Stimulated activated CD4-positive, alpha-beta T cell treated with anti-CD3 and anti-CD28 coated beads, TNF-alpha, amount 100 ng/mL, for 1 hour (primary cell): Measurements from ENCODE around the gene DCLK1.
"Not testable (repeated sequence)": the region's sequence is repeated elsewhere in the genome, so short reads cannot be mapped to it uniquely, and the experiment has no call there.

Experiments used
- DNase-seq, 3 donors: peaks; one replicate each; pipeline ENCODE4 v3.0.0-alpha.2; 2020; ENCODE audit warnings: low read depth in 3 of 3, low spot score in 1 of 3

DCLK1 gene

DNA sequence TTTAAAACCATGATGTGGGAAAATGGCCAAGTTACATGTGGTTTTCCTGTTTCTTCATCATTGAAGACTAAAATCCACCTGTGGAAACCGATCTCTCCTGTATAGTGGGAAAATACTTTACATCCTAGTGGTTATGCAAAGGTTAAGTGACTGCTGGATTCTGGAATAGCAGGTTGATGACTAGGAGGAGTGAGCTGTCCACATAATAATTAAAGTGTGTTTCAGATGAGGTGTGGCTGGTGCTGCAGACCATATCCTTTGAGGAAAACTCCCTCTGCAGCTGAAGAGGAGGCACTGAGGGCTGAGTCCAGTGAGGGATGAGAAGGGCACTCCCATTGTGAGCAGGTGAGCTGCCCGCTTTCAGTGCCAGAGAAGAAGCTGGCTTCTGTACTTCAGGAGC, 43.2 kb downstream of the DCLK1 start:
- no peak for DNase-seq

DNA sequence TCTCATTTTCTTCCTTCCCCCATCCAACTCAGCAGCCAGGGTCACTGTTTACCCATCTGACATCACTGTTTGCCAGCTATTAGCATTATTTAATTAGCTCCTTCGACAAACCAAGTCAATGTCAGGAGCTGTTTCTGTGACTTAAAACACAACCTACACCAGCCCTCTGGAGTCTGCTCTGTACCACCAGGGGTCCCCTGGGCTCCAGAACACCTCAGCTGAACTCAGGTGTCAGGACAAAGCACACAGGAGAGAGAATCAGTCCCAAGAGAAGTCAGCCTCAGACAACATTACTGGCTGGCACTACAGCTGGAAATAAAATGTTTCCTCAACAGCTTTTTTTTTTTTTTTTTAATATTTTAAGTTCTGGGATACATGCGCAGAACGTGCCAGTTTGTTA, 45.1 kb downstream of the DCLK1 start:
- DNase-seq = no peak

DNA sequence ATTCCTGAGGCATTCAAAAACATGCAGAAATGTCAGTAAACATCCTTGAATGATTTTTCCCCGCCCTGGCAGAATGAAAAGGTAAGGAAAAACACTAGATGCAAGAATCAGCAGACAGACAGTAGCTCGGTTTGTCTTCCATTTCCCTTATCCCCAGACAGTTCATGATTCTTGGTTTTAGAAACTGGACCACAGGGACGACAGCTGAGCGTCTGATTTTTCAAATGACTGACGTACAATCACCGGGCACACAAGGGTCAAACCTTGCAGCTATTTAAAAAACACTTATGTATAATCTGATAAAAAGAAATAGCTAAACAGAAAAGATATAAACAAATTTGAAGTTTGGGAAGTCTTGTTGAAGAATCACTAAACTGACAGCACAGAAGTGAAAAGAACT, 47.1 kb downstream of the DCLK1 start:
- DNase-seq = no peak

DNA sequence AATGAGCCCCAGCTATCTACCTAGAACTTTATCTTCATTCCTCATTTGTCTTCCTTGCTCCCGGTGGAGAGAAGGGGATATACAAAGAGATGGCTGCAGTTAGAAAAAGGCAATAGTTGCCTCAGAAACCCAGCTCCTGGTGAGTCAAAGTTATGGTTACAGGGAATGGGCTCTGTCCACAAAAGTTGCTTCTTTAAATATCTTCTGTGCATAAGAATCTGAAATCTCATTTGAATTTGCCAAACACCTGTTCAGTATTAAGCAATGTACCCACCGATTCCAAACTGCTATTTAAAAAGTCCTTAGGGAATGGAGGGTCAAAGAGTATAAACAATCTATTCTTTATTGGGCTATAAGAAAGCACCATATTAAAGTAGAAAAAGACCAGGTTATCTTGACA, 48.4 kb downstream of the DCLK1 start:
- DNase-seq = no peak

DNA sequence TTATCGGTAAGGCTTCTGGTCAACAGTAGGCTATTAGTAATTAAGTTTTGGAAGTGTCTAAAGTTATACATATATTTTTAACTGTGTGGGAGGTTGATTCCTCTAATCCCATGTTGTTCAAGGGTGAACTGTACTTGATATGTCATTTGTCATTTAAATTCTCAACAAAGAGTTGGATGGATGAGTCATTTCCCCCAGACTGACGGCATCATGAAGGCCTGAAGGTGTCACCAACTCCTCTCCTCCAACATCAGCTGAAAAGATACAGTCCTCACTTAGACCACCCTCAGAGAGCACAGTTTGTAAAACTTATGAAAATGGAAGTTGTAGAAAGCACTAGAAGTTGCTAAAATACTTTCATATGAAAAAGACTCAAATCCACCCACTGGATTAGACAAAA, 48.8 kb downstream of the DCLK1 start:
- DNase-seq = no peak

DNA sequence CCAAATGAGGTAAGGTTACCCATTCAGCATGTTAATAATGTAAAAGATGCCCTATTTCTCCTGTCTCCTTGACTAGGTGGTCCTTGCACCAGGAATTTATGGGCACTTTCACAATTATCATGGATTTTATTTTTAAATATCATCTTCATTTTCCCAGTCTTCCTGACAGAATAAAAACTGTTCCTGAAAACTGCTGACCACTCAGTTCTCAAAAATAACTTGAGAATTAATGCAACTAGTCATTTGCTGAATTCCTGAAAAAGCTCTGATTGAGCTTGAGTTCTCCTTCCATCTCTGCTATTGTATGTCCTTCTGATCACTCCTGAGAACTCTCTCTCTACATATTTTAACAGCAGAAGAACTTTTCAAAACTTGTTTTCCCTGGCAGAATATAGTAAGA, 55.0 kb downstream of the DCLK1 start:
- no peak for DNase-seq

DNA sequence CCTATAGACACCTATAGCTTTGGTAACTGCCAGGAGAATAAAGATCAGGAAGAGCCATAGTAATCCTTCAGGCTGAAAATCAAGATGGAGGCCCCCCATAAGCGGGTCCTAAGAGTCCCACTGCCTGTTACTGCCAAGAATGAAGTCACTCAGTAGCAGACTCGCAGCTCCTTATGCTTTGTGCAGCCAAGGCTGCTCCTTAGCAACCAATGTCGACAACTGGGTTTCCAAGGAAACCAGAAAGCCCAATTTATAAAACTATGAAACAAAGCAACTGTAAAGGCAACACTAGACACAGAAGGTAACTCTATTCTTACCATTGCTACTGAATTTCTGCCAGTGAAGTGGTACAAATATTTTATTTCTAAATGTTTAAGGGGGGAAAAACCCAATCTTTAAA, 56.5 kb downstream of the DCLK1 start:
- no peak for DNase-seq

DNA sequence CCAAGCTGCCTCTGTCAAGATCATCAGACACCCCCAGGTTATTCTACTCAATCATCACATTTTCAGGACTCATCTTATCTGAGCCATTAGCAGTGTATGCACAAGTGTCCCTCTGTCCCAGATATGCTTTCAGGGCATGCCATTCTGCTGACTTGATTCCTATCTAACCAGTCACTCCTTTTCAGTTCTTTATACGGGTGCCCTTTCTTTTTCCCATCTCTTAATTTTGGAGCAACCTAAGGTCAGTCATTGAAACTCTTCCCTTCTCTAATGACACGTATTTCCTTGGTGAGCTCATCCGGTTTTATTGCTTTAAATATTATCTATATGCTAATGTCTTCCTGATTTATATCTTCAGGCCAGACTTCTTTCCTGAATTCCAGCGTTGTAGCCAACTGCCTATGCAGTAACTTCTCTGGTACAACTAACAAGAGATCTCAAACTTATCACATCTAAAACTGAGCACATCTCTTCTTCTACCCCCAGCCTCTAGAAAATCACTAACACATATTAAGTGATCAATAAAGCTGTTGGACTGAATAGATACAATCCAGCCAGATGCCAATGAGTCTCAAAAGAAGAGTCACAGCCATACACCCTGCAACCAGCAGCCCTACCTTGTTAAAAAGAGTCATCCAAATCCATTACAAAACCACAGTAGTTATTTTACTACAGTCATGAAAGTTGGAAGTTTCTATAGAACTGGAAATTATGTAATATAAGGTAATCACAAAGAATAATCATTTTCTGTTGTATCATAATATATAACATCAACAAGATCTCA, 58.8 kb downstream of the DCLK1 start:
- no peak for DNase-seq

DNA sequence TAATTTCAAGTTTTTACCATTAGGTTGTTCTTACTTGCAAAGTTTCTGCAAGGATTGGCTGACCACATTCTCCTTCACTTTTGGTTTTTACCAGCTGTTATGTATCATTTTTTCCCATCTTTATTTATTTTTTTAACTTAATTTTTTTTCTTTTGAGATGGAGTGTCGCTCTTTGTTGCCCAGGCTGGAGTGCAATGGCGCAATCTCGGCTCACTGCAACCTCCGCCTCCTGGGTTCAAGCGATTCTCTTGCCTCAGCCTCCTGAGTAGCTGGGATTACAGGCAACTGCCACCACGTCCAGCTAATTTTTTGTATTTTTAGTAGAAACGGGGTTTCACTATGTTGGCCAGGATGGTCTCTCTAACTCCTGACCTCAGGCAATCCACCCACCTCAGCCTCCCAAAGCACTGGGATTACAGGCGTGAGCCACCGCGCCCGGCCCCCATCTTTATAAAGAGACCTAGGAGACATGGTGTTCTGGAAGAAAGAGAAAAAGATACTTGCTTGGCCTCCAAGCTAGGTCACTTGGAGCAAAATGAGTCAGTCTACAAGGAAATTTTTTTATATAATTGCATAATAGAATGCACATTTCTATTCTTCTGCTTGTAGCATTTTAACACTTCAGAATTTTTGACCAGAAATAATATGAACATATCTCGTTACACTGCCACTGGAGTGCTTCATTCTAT, 60.5 kb downstream of the DCLK1 start:
- not testable (repeated sequence) for DNase-seq

DNA sequence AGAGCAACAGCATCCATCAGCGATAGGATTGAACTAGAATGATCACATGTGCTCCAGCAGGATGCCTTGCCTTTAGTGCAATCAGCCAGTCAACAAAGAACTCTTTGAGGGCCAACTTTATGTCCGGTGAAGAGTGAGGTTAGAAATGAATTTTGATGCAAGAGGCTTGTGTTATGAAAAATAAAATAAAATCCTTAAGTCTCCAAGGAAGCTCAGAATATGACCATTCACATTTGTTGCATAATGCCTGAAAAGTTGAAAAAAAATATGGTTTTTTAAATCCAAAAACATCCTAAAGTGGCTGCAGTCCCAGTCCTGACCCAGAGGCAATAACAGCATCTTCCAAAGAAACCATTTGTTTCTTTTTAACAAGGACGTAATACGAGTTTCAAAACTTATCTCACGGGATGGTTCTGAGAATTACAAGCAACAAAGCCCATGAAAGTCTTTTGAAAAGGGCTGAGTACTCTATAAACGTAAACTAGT, 61.3 kb downstream of the DCLK1 start:
- no peak for DNase-seq

DNA sequence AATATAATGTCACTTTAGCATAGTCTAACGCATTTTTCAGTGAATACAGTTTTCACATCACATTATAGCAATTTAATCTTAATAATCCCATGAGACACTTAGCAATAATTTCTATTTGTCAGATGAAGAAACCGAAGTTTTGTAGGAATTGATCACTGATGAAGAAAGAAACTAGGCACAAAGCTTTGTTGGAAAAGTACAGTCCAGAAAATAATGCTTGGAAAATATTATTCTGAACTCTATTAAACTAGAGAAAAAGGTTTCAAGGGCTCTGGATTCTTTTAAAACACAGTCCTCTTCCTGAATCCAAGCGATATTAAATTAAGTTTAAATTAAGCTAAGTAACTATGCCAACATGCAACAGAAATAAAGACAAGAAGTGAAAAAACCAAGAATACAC, 62.2 kb downstream of the DCLK1 start:
- no peak for DNase-seq

DNA sequence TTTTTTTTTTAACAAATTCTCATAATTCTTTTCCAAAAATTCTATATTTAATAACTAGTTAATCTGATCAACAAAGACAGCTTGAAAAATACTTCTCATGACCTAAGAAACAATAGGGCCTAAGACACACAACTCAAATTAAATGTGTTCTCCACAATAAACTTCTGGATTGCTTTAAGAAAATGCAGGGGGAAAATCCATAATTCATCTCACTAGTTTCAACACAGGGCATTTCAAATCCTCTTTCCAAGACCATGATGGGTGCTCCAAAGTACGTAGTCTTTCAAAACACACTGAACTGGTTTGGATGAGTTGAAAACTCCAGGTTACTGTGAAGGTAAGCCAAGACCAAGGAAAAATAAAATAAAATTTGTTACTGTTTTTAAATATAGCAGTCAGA, 62.6 kb downstream of the DCLK1 start:
- no peak for DNase-seq

DNA sequence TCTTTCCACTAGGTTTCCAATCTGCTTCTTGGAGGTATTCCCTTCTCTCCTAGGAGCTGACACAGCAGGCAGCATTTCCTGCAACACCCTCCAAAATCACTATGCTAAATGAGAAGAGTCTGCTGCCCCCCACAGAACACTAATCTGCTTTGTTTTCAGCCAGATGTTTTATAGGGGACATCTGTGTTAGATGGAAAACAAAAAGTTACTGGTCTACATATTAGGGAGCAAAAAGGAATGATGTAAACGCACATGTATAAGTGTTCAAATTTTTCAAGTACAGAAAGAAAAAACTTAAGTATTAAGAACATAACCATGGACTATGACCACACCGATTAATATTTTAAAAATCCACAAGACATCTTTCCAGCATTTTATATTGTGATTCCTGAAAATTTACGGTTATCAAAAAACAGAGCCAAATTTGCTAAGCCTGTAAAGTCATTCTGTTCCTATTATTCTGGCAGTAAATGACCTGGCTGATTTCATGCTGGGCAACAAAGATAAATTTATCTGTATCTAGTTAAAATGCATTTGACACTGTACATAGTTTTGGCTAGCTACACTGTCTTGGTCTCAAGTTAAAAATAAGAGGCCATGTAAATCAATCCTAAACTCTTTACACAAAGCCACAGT, 63.3 kb downstream of the DCLK1 start:
- no peak for DNase-seq

DNA sequence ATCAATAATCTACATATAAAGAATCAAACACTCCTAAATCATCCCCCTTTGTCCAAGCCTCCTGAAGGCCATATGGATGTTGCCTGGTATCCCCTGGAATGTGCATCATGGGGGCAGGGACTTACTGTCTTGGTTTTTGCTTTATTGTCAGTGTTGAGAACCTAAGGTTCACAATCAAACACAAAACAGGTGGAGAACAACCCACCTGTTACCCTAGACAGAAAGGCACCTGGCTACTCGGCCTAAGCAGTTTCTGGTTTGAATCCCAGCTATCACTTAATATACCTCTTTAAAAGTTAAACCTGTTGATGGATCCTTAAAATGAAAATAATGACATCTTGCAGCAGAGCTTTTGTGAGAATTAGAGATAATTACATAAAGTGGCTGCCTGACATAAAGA, 68.9 kb downstream of the DCLK1 start:
- no peak for DNase-seq

DNA sequence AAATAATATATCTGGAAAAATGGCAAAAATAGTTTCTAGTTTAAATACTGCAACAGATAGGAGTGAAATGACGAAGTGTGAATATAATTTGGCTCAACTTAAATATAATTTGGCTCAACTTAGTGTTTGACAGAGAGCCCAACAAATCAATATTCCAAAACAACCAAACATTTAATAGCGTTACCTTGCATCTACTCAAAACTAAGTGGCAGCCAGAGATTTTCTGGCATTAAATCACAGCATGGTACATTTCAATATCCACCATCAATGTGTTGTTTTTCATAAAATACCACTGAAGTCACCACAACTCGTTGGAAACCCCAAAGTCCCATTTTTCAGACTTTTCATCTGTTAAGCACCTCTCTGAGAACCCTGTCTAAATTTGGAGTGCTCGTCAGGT, 69.6 kb downstream of the DCLK1 start:
- DNase-seq = no peak

DNA sequence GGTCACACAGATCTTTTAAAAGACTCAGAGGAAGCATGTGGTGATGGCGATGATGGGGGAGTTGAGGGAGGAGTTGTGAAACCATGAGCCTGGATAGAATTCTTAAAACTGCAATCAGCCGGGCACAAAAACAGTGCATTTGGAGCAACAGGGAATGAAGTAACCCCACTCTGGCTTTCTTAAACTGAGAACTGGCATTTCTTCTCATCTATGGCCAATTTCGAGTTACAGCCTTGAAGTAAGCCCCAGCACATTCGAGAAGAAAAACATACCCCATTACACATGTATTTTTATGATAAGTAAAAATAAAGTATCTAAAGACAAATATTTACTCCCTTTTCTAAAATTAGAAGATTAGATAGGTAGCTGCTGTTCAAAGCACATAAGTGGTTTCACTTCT, 70.1 kb downstream of the DCLK1 start:
- no peak for DNase-seq

DNA sequence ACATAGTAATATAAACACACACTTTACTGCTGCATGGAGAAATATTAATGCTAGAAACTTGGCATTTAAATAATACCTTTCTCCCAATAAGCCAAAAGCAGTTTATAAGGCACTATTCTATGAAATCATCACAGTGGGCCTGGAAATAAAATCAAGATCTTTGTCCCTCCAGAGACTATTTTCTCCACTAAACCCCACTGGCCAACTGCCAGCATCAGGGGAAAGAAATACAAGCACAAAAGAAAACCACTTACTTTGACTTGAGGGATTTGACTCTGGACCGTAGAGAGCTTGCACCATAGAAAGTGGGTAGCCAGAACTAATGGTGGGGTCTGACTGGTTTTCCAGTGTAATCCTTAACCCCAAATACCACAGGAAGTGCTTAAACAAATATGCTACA, 71.9 kb downstream of the DCLK1 start:
- no peak for DNase-seq

DNA sequence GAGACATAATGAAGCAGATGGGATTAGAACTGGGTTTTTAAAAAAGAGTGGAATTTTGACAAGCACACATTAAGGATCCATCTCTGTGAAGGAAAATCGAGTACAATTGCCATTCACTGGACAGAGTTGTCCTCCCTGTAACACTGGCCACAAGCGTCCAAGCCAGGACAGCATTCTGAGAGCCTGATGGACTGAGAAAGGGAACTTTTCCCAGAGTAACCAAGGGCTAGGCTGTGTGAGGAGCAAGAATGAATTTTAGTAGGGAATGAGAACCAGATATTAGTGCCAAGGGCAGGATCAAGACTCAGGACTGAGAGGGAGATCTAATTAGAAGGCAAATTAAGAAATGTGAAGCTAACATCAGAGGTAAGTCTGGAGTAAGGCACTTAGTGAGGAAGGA, 73.1 kb downstream of the DCLK1 start:
- DNase-seq = no peak

DNA sequence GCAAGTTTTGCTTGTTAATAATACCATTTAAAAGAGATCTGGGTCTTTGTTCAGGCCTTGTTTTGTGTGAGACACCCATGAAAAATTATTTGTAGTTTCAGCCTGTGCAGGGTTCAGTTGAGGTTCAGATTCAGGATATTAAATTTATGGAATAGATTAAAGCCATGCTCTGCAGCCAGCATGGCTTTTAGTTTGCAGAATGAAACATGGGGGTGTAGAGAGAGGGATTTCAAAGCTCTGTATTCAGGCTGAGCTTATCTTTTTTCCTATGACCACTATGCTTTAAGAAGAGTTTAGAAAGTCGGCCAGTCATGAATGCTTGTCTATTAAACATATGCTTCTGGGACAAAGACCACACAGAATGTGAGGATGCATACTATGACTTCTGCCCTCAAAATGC, 73.6 kb downstream of the DCLK1 start:
- no peak for DNase-seq

DNA sequence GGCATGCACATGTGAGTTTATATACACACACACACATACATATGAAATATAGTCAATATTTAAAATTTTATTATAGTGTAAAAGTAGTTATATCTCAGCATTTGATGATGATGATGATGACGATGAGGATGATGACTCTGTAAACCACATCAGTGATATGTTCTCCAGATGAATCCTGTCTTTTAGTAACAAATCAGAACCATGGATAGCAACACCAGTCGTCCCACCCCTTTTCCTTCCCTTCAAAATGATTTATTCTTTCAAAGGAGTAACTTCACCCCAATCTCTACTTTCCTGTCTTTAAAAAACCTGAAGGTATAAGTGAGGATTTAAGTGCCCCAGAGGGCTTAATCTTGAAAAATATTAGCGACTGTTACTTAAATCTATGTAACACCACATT, 74.1 kb downstream of the DCLK1 start:
- DNase-seq = no peak

DNA sequence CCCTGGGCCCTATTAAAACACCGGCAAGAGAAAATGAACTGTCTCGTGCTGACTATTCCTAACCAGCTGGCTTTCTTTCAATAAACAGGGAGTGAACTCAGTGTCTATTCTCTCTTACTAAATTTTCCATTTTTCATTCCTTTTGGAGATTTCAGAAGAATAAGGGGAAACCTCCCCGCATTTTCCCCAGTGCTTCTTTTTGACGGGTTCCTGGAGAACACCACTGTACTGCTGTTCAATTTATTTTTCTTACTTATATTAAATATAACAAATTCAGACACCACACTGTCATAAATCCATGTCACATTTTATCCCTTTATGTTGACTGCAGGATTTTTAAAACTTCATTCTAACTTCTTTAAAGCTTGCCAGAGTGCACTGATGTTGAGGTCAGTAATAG, 75.8 kb downstream of the DCLK1 start:
- no peak for DNase-seq

DNA sequence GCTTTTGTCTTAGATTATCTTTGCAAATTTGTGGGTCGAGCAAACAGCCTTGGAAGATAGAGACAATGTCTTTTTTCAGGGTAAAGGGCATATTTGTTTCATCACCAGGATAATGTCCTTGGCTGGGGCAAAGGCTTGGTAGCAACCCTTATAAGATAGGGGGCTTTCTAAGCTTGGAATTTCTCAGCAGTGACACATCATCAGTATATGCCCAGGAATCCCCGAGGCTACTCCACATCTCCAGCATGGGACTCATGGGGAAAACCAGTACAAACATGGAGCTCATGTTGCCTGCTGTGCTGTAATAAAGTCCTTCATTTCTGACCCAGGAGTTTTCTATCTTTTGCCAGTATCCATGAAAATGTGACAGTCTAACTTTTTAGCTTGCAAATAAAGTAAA, 77.1 kb downstream of the DCLK1 start:
- DNase-seq = no peak
